Airway epithelial cell (primary cell): ENCODE results near the gene CHRM1. TPM values are rescaled to one million over a fixed set of nuclear protein-coding genes. Genes with fewer than 3 reads are reported as not detected.

Experiments used
- total RNA-seq: library from RNA; depleted of rRNA; stranded (reverse); fragments of >200 nt; gene quantifications from 2 replicates; pipeline ENCODE4 v1.2.3, GENCODE V29; 2015

Gene CHRM1, protein sequence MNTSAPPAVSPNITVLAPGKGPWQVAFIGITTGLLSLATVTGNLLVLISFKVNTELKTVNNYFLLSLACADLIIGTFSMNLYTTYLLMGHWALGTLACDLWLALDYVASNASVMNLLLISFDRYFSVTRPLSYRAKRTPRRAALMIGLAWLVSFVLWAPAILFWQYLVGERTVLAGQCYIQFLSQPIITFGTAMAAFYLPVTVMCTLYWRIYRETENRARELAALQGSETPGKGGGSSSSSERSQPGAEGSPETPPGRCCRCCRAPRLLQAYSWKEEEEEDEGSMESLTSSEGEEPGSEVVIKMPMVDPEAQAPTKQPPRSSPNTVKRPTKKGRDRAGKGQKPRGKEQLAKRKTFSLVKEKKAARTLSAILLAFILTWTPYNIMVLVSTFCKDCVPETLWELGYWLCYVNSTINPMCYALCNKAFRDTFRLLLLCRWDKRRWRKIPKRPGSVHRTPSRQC
- total RNA-seq, result not detected in 2 replicates

DNA sequence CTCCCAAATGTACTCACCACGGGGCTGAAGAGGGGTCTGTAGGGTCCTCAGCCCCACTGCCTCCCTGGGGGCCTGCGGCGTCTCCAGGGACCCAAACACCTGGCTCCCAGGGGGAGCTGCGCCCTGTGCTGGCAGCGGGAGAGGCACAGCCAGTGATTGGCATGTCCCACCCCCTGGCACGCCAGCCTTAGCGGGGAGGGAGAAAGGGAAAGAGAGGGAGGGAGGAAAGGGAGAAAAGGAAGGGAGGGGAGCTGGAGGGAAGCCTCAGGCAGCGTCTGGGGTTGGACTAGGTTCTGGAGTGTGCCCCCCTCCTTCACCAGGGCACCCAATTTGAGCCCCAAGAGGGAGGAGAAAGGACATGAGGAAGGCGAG, at the start of gene CHRM1:
CHRM1 (minus strand) TSS at position 163 of the 372 bp plus-strand sequence. CDS start 10,263 bp downstream, outside the sequence.

DNA sequence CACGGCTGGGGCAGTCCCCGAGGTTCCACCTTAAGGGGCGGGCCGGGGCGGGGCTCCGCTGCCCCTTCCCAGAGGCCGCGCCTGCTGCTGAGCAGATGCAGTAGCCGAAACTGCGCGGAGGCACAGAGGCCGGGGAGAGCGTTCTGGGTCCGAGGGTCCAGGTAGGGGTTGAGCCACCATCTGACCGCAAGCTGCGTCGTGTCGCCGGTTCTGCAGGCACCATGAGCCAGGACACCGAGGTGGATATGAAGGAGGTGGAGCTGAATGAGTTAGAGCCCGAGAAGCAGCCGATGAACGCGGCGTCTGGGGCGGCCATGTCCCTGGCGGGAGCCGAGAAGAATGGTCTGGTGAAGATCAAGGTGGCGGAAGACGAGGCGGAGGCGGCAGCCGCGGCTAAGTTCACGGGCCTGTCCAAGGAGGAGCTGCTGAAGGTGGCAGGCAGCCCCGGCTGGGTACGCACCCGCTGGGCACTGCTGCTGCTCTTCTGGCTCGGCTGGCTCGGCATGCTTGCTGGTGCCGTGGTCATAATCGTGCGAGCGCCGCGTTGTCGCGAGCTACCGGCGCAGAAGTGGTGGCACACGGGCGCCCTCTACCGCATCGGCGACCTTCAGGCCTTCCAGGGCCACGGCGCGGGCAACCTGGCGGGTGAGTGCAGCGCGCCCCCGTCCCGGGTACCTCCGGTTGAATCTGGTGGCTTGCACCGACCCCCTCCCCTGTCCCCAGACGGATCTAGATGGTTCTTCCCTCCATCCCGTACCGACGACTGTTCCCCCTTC, 40.2 kb downstream of the CHRM1 start, which contains the start of gene SLC3A2:
SLC3A2 (plus strand) TSS at position 94 of the 776 bp plus-strand sequence; CDS start at position 222, 128 bp downstream.

Other genes starting within 250 kb of the CHRM1 start
- gene UQCC3, start 249.7 kb downstream of the CHRM1 start, total RNA-seq, result 18.9 and 26.7 TPM in 2 replicates
- 2.3 and 5.2 TPM in 2 replicates for gene LBHD1, start 249.1 kb downstream of the CHRM1 start, total RNA-seq
- 122 and 144 TPM in 2 replicates for gene UBXN1, start 242.3 kb downstream of the CHRM1 start, total RNA-seq
- 0.09 and 0.28 TPM in 2 replicates for gene LRRN4CL, start 231.8 kb downstream of the CHRM1 start, total RNA-seq
- 59.5 and 69.4 TPM in 2 replicates for gene BSCL2, start 213.9 kb downstream of the CHRM1 start, total RNA-seq
- not detected in 2 replicates for gene GNG3, start 213.7 kb downstream of the CHRM1 start, total RNA-seq
- 9.7 and 12.8 TPM in 2 replicates for gene HNRNPUL2, start 193.9 kb downstream of the CHRM1 start, total RNA-seq
- 10.0 and 17.7 TPM in 2 replicates for gene TTC9C, start 192.9 kb downstream of the CHRM1 start, total RNA-seq
- 4.2 and 10.2 TPM in 2 replicates for gene ZBTB3, start 167.2 kb downstream of the CHRM1 start, total RNA-seq
- gene POLR2G, start 159.8 kb downstream of the CHRM1 start, total RNA-seq, result 115 and 116 TPM in 2 replicates
- gene TAF6L, start 150.0 kb downstream of the CHRM1 start, total RNA-seq, result 18.2 and 18.3 TPM in 2 replicates
- 56.6 and 63.5 TPM in 2 replicates for gene TMEM179B, start 134.0 kb downstream of the CHRM1 start, total RNA-seq
- gene TMEM223, start 129.4 kb downstream of the CHRM1 start, total RNA-seq, result 23.5 and 27.9 TPM in 2 replicates
- gene NXF1, start 115.9 kb downstream of the CHRM1 start, total RNA-seq, result 33.6 and 34.0 TPM in 2 replicates
- 18.2 and 25.3 TPM in 2 replicates for gene STX5, start 89.3 kb downstream of the CHRM1 start, total RNA-seq
- not detected in 2 replicates for gene TEX54, start 88.5 kb downstream of the CHRM1 start, total RNA-seq
- gene WDR74, start 81.8 kb downstream of the CHRM1 start, total RNA-seq, result 67.6 and 70.5 TPM in 2 replicates
- 327 and 333 TPM in 2 replicates for gene SLC3A2, start 40.5 kb downstream of the CHRM1 start, total RNA-seq
- gene SLC22A6, start 63.6 kb upstream of the CHRM1 start, total RNA-seq, result not detected in 2 replicates
- not detected in 2 replicates for gene SLC22A8, start 94.5 kb upstream of the CHRM1 start, total RNA-seq
- not detected in 2 replicates for gene SLC22A24, start 222.9 kb upstream of the CHRM1 start, total RNA-seq